Liver (tissue), 9 donors: ENCODE measurements around the gene TPRN. TPM values are rescaled to one million over a fixed set of nuclear protein-coding genes. Genes with fewer than 3 reads are reported as not detected.

Experiments
- DNase-seq: peaks from one replicate; pipeline ENCODE4 v3.0.0-alpha.2; 2017; ENCODE audit warnings: low spot score
- H3K27ac ChIP-seq, 2 donors: one replicate each; pipeline ENCODE4 v1.7.0; 2013; ENCODE audit warnings: inconsistent platforms in 2 of 2, low read length in 2 of 2, control low read depth in 1 of 2, low read depth in 1 of 2, mild to moderate bottlenecking in 1 of 2
- H3K27me3 ChIP-seq, 4 donors: one replicate each; pipeline versions ENCODE4 v1.6.1 to v1.7.0; 2013; ENCODE audit warnings: low read length in 3 of 4, inconsistent platforms in 1 of 4, mild to moderate bottlenecking in 1 of 4, moderate library complexity in 1 of 4; ENCODE audit not compliant: control insufficient read depth in 4 of 4, insufficient read depth in 4 of 4
- H3K36me3 ChIP-seq, 4 donors: one replicate each; pipeline versions ENCODE4 v1.6.1 to v1.7.0; 2013; ENCODE audit warnings: low read length in 3 of 4, mild to moderate bottlenecking in 3 of 4, low read depth in 1 of 4, moderate library complexity in 1 of 4; ENCODE audit not compliant: control insufficient read depth in 4 of 4, insufficient read depth in 3 of 4
- H3K4me1 ChIP-seq, 4 donors: one replicate each; pipeline versions ENCODE4 v1.6.1 to v1.7.0; 2013; ENCODE audit warnings: low read length in 3 of 4, mild to moderate bottlenecking in 3 of 4, moderate library complexity in 1 of 4; ENCODE audit not compliant: control insufficient read depth in 4 of 4, insufficient read depth in 4 of 4
- H3K4me3 ChIP-seq, 3 donors: one replicate each; pipeline versions ENCODE4 v1.6.1 to v1.7.0; 2013; ENCODE audit warnings: low read length in 3 of 3, control low read depth in 1 of 3, low read depth in 1 of 3, mild to moderate bottlenecking in 1 of 3
- H3K9ac ChIP-seq, 2 donors: one replicate each; pipeline ENCODE4 v1.7.0; 2013; ENCODE audit warnings: low read length in 2 of 2, mild to moderate bottlenecking in 2 of 2, moderate library complexity in 2 of 2, control low read depth in 1 of 2, low read depth in 1 of 2
- H3K9me3 ChIP-seq, 4 donors: one replicate each; pipeline versions ENCODE4 v1.6.1 to v1.7.0; 2013; ENCODE audit warnings: low read length in 3 of 4; ENCODE audit not compliant: control insufficient read depth in 4 of 4
- ATF3 ChIP-seq: IDR thresholded peaks from 2 replicates; pipeline ENCODE4 v1.6.1; 2016; ENCODE audit warnings: antibody characterized with exemption
- EGR1 ChIP-seq, 2 donors: IDR thresholded peaks; 2 replicates each; pipeline ENCODE4 v1.6.1; 2016 to 2018; ENCODE audit warnings: antibody characterized with exemption in 2 of 2, low read depth in 2 of 2
- FOXA1 ChIP-seq: IDR thresholded peaks from 2 replicates; pipeline ENCODE4 v1.6.1; 2016; ENCODE audit warnings: antibody characterized with exemption
- GABPA ChIP-seq, 2 donors: IDR thresholded peaks in 1 of 2; conservative IDR thresholded peaks in 1 of 2; 2 replicates each; pipeline ENCODE4 v1.6.1; 2016; ENCODE audit warnings: antibody characterized with exemption in 2 of 2, mild to moderate bottlenecking in 1 of 2, moderate library complexity in 1 of 2
- HNF4G ChIP-seq: IDR thresholded peaks from 2 replicates; pipeline ENCODE4 v1.6.1; 2016; ENCODE audit warnings: antibody characterized with exemption
- JUND ChIP-seq, 2 donors: IDR thresholded peaks; 2 replicates each; pipeline ENCODE4 v1.6.1; 2016; ENCODE audit warnings: antibody characterized with exemption in 2 of 2
- MAX ChIP-seq: IDR thresholded peaks from 2 replicates; pipeline ENCODE4 v1.6.1; 2016; ENCODE audit warnings: antibody characterized with exemption
- NR2F2 ChIP-seq: IDR thresholded peaks from 2 replicates; pipeline ENCODE4 v1.6.1; 2016; ENCODE audit warnings: antibody characterized with exemption
- RAD21 ChIP-seq, 2 donors: IDR thresholded peaks; 2 replicates each; pipeline ENCODE4 v1.6.1; 2016; ENCODE audit warnings: antibody characterized with exemption in 2 of 2, mild to moderate bottlenecking in 2 of 2
- REST ChIP-seq: IDR thresholded peaks from 2 replicates; pipeline ENCODE4 v1.6.1; 2016; ENCODE audit warnings: antibody characterized with exemption, mild to moderate bottlenecking
- RXRA ChIP-seq, 2 donors: IDR thresholded peaks; 2 replicates each; pipeline ENCODE4 v1.6.1; 2017 to 2018; ENCODE audit warnings: antibody characterized with exemption in 2 of 2, mild to moderate bottlenecking in 1 of 2
- SP1 ChIP-seq: IDR thresholded peaks from 2 replicates; pipeline ENCODE4 v1.6.1; 2018; ENCODE audit warnings: antibody characterized with exemption, mild to moderate bottlenecking
- TAF1 ChIP-seq: conservative IDR thresholded peaks from 2 replicates; pipeline ENCODE4 v1.6.1; 2016; ENCODE audit warnings: antibody characterized with exemption, mild to moderate bottlenecking
- YY1 ChIP-seq: IDR thresholded peaks from 2 replicates; pipeline ENCODE4 v1.6.1; 2016; ENCODE audit warnings: antibody characterized with exemption, mild to moderate bottlenecking
- ZBTB33 ChIP-seq: IDR thresholded peaks from 2 replicates; pipeline ENCODE4 v1.6.1; 2016; ENCODE audit warnings: antibody characterized with exemption
- WGBS: extraction: QIAGEN DNeasy Blood & Tissue Kit; methylation state at CpG from one replicate; pipeline ENCODE4 v1.1.7; 2013; 5-methylcytosine and 5-hydroxymethylcytosine counted together
- polyA plus RNA-seq, 2 donors: library from polyadenylated mRNA; stranded (reverse) in 1 of 2; unstranded in 1 of 2; fragments of 200-250 nt in 1 of 2; fragments of >200 nt in 1 of 2; fragmentation: Nextera tagmentation in 1 of 2; extraction: Ambion mirVana in 1 of 2; gene quantifications; one replicate each; pipeline versions ENCODE4 v1.2.1 to v1.2.3, GENCODE V29; 2013 to 2015
- total RNA-seq, 2 donors: library from RNA; depleted of rRNA; stranded (reverse); fragments of >200 nt; gene quantifications; one replicate each; pipeline ENCODE4 v1.2.3, GENCODE V29; 2014
- TF ChIP-seq, protein P1 (sequence below): fragments of 150-350 bp; IDR thresholded peaks from 2 replicates; pipeline ENCODE4 v1.5.1; 2017; ENCODE audit warnings: improper control_type of control experiment, low read depth, low read length; ENCODE audit not compliant: missing input control
- donor health status: healthy.
- donor health status: healthy.
- donor health status: healthy.
- donor health status: healthy.
- donor health status: healthy.

Gene TPRN
- total and polyA plus RNA-seq, 4 donors: 5.4 to 20.1 (median 11.1) TPM

DNA sequence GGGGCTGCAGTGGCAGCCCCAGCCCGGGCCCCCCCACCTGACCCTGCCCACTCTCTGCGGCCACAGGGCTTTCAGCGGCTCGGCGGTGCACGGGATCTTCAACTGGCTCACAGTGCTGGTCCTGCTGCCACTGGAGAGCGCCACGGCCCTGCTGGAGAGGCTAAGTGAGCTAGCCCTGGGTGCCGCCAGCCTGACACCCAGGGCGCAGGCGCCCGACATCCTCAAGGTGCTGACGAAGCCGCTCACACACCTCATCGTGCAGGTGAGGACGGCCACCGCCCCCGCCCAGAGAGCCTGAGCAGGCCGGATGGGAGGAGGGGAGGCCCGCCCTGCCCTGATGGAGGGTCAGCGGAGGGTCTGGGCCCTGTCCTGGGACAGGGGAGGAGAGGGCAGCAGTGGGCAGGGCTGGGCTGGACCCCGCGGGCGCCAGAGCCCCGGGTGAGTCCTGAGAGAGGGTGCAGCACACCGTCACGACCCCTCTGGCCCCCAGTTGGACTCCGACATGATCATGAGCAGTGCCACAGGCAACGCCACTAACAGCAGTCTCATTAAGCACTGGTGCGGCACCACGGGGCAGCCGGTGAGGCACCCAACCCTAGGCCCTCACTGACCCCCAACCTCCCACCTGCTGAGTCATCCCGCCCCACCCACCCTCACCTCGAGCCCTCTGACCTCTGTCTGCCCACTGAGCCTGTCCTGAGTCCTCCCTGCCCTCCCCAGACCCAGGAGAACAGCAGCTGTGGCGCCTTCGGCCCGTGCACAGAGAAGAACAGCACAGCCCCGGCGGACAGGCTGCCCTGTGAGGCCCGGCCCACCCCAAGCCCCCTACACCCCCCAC is 32.8 kb upstream of the TPRN start:
- Histone ChIP-seq H3K4me3 (no peak overlapping the region), H3K27ac (no peak overlapping the region), H3K9me3 (no peaks in the 10 kb centered on the region), H3K9ac (no peak overlapping the region), H3K36me3 (no peaks in the 10 kb centered on the region), H3K27me3 (no peaks in the 10 kb centered on the region), H3K4me1 (peaks cover 5 to 21% (median 8%) of the 10 kb centered on the region in 4 donors)
- TF ChIP-seq ATF3: no peak
- TF ChIP-seq NR2F2: no peak
- TF ChIP-seq, protein P1, sequence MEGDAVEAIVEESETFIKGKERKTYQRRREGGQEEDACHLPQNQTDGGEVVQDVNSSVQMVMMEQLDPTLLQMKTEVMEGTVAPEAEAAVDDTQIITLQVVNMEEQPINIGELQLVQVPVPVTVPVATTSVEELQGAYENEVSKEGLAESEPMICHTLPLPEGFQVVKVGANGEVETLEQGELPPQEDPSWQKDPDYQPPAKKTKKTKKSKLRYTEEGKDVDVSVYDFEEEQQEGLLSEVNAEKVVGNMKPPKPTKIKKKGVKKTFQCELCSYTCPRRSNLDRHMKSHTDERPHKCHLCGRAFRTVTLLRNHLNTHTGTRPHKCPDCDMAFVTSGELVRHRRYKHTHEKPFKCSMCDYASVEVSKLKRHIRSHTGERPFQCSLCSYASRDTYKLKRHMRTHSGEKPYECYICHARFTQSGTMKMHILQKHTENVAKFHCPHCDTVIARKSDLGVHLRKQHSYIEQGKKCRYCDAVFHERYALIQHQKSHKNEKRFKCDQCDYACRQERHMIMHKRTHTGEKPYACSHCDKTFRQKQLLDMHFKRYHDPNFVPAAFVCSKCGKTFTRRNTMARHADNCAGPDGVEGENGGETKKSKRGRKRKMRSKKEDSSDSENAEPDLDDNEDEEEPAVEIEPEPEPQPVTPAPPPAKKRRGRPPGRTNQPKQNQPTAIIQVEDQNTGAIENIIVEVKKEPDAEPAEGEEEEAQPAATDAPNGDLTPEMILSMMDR: no peak
- no peak for TF ChIP-seq HNF4G
- TF ChIP-seq EGR1 (IDR thresholded peaks at IDR 0.05; ENCODE audit: low read depth in 2 of 2): no peak
- TF ChIP-seq JUND (IDR thresholded peaks at IDR 0.05): no peak
- no peak for TF ChIP-seq ZBTB33
- TF ChIP-seq GABPA (IDR thresholded peaks at IDR 0.05 in 1 of 2, conservative IDR thresholded peaks at IDR 0.05 in 1 of 2): no peak
- no peak for TF ChIP-seq SP1
- TF ChIP-seq RAD21 (IDR thresholded peaks at IDR 0.05): no peak
- no peak for TF ChIP-seq REST
- TF ChIP-seq MAX: no peak
- TF ChIP-seq FOXA1: no peak
- no peak for DNase-seq
- WGBS: 75% methylated on average over 40 of the region's 40 CpGs

DNA sequence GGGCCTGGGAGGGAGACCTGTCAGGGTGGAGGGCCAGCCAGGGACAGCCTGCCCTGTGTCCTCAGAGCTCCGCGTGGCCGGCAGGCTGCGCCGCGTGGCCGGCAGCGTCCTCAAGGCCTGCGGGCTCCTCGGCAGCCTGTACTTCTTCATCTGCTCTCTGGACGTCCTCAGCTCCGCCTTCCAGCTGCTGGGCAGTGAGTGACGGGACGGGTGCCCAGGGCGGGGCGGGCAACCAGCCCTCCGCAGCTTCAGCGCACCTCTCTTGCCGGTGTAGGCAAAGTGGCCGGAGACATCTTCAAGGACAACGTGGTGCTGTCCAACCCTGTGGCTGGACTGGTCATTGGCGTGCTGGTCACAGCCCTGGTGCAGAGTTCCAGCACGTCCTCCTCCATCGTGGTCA is 32.0 kb upstream of the TPRN start:
- Histone ChIP-seq H3K4me3 (no peak overlapping the region), H3K9ac (no peak overlapping the region), H3K4me1 (peaks cover 5 to 14% (median 8%) of the 10 kb centered on the region in 4 donors), H3K9me3 (no peaks in the 10 kb centered on the region), H3K36me3 (no peaks in the 10 kb centered on the region), H3K27ac (no peak overlapping the region), H3K27me3 (no peaks in the 10 kb centered on the region)
- no peak for DNase-seq
- WGBS: 87% methylated on average over 24 of the region's 24 CpGs
- no peak for TF ChIP-seq REST
- TF ChIP-seq FOXA1: no peak
- no peak for TF ChIP-seq RXRA (IDR thresholded peaks at IDR 0.05)
- TF ChIP-seq NR2F2: no peak
- TF ChIP-seq, protein P1: no peak
- TF ChIP-seq JUND (IDR thresholded peaks at IDR 0.05): no peak
- no peak for TF ChIP-seq YY1
- TF ChIP-seq HNF4G: no peak
- no peak for TF ChIP-seq RAD21 (IDR thresholded peaks at IDR 0.05)
- TF ChIP-seq ATF3: no peak
- no peak for TF ChIP-seq TAF1
